A673 (cell line): ENCODE results near the gene GIMAP1. TPM values are rescaled to one million over a fixed set of nuclear protein-coding genes. Genes with fewer than 3 reads are reported as not detected.

Experiments
- BruUV-seq: library from RNA; stranded (reverse); fragments of 400-500 nt; replicated peaks from 2 replicates; lab custom pipeline; 2021; lab: Mats Ljungman, UMichigan
- CTCF ChIA-PET: fragments of 300-600 bp; sonication (Branson Sonifier 250); formaldehyde crosslinking; loops from one replicate; lab custom pipeline; 2022; ENCODE audit warnings: antibody characterized with exemption; lab: Charles Lee
- POLR2A ChIA-PET: fragments of 300-600 bp; sonication (Branson Sonifier 250); formaldehyde crosslinking; loops from one replicate; lab custom pipeline; 2022; ENCODE audit warnings: antibody characterized with exemption; ENCODE audit not compliant: low non-redundant PET; lab: Charles Lee
- DNase-seq: peaks from one replicate; pipeline ENCODE4 v3.0.0-alpha.2; 2015; ENCODE audit warnings: low spot score
- H3K27ac ChIP-seq: fragments of 200-600 bp; sonication (generic); 2 replicates; pipeline ENCODE4 v1.5.1; 2016; ENCODE audit warnings: mixed run types, low read depth, mild to moderate bottlenecking, mixed read lengths, antibody characterized with exemption, low read length; ENCODE audit not compliant: poor library complexity, severe bottlenecking
- H3K27me3 ChIP-seq: fragments of 200-600 bp; sonication (generic); replicated peaks from 2 replicates; pipeline ENCODE4 v1.6.1; 2017; ENCODE audit warnings: mixed run types, low read depth, mild to moderate bottlenecking, mixed read lengths, antibody characterized with exemption, low read length; ENCODE audit not compliant: insufficient read depth, poor library complexity
- H3K36me3 ChIP-seq: fragments of 200-600 bp; sonication (generic); 2 replicates; pipeline ENCODE4 v1.6.1; 2016; ENCODE audit warnings: mixed run types, mild to moderate bottlenecking, mixed read lengths, antibody characterized with exemption, low read length; ENCODE audit not compliant: insufficient read depth, poor library complexity, severe bottlenecking
- H3K4me1 ChIP-seq: fragments of 200-600 bp; sonication (generic); 2 replicates; pipeline ENCODE4 v1.6.1; 2017; ENCODE audit warnings: mixed run types, mild to moderate bottlenecking, mixed read lengths, antibody characterized with exemption, low read length; ENCODE audit not compliant: insufficient read depth, poor library complexity, severe bottlenecking
- H3K4me3 ChIP-seq: fragments of 200-600 bp; sonication (generic); 2 replicates; pipeline ENCODE4 v1.5.1; 2016; ENCODE audit warnings: low read depth, mixed run types, mild to moderate bottlenecking, mixed read lengths, low read length; ENCODE audit not compliant: poor library complexity, severe bottlenecking
- H3K9me3 ChIP-seq: fragments of 200-600 bp; sonication (generic); 2 replicates; pipeline ENCODE4 v1.6.1; 2016; ENCODE audit warnings: mixed run types, low read depth, mild to moderate bottlenecking, mixed read lengths, antibody characterized with exemption, low read length; ENCODE audit not compliant: poor library complexity, severe bottlenecking
- EZH2 ChIP-seq: fragments of 200-600 bp; sonication (generic); IDR thresholded peaks from 2 replicates; pipeline ENCODE4 v1.6.1; 2017; ENCODE audit warnings: borderline replicate concordance, low read depth, mild to moderate bottlenecking, mixed read lengths, antibody characterized with exemption, low read length; ENCODE audit not compliant: poor library complexity, severe bottlenecking
- intact Hi-C: fragments of 100-400 bp; cut with micrococcal nuclease; formaldehyde crosslinking; loops from one replicate; pipeline ENCODE4 v1.10.0; 2022; ENCODE audit not compliant: unreplicated experiment
- total RNA-seq: library from RNA; stranded (reverse); gene quantifications from 2 replicates; pipeline ENCODE4 v1.2.3, GENCODE V29; 2021
- TF ChIP-seq, protein P1 (sequence below): fragments of 300-800, 200-600 bp; sonication (generic); conservative IDR thresholded peaks from 2 replicates; pipeline ENCODE4 v1.5.1; 2017; ENCODE audit warnings: low read depth, mild to moderate bottlenecking, antibody characterized with exemption, low read length, moderate library complexity, mixed read lengths

The GIMAP1 gene
- total RNA-seq, 1 experiment from 2014 or later, result not detected

GRCh38 chr7:150728011-150728410, 11.6 kb downstream of the GIMAP1 start:
- intact Hi-C loops, result no loop called here
- TF ChIP-seq, protein P1, sequence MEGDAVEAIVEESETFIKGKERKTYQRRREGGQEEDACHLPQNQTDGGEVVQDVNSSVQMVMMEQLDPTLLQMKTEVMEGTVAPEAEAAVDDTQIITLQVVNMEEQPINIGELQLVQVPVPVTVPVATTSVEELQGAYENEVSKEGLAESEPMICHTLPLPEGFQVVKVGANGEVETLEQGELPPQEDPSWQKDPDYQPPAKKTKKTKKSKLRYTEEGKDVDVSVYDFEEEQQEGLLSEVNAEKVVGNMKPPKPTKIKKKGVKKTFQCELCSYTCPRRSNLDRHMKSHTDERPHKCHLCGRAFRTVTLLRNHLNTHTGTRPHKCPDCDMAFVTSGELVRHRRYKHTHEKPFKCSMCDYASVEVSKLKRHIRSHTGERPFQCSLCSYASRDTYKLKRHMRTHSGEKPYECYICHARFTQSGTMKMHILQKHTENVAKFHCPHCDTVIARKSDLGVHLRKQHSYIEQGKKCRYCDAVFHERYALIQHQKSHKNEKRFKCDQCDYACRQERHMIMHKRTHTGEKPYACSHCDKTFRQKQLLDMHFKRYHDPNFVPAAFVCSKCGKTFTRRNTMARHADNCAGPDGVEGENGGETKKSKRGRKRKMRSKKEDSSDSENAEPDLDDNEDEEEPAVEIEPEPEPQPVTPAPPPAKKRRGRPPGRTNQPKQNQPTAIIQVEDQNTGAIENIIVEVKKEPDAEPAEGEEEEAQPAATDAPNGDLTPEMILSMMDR, result no peak
- TF ChIP-seq EZH2, result no peak
- BruUV-seq, result no TSS peak
- ChIA-PET POLR2A (no interaction called here), CTCF (no interaction called here)
- H3K27me3 ChIP-seq, result peaks cover 5% of the 10 kb centered on the region
- no peak overlapping the region for H3K4me3 ChIP-seq
- no peak for DNase-seq
- no peak overlapping the region for H3K27ac ChIP-seq
- H3K36me3 ChIP-seq, result no peaks in the 10 kb centered on the region
- no peaks in the 10 kb centered on the region for H3K4me1 ChIP-seq
- peaks cover 8% of the 10 kb centered on the region for H3K9me3 ChIP-seq

DNA sequence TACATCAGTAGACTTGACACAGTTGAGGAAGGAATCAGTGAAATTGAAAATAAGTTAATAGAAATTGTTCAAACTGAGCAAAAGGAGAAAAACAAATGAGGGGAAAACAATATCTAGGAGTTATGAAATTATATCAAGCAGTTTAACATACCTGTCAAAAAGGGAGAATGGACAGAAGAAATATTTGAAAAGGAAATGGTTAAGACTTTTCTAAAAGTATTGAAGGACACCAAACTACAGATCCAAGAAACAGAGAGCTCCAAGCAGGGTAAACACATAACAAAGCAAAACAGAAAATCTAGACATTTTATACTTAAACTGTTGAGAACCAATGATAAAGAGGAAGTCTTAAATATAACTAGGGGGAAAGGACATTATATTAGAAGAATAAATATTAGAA, 12.2 kb downstream of the GIMAP1 start:
- DNase-seq, result no peak
- H3K4me1 ChIP-seq, result no peaks in the 10 kb centered on the region
- H3K9me3 ChIP-seq, result peaks cover 8% of the 10 kb centered on the region
- POLR2A ChIA-PET, result no interaction called here
- peaks cover 5% of the 10 kb centered on the region for H3K27me3 ChIP-seq
- no peak for TF ChIP-seq EZH2
- TF ChIP-seq, protein P1, result no peak
- no peak overlapping the region for H3K4me3 ChIP-seq
- CTCF ChIA-PET, result no interaction called here
- H3K36me3 ChIP-seq, result no peaks in the 10 kb centered on the region
- BruUV-seq, result no TSS peak
- no peak overlapping the region for H3K27ac ChIP-seq
- intact Hi-C loops, result no loop called here

DNA sequence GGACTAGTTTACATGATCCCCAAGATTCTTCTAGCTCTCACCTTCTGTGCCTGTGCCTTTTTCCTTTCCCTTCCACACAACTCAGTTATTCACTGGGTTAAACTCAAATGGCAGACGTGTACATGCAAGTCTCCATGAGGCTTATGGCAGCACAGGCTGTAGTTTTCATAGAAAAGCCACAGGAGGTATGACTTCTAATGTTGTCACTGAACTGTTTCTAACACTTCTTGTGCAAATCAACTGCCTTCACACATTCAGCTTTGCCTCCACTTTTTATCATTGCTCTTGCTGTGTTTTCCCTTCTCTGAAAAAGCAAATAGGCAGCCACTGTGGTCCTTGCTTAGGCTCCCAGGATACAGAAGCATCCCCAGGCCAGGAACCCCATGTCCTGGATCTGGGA, 15.5 kb downstream of the GIMAP1 start:
- Histone ChIP-seq H3K9me3 (peaks cover 8% of the 10 kb centered on the region), H3K36me3 (no peaks in the 10 kb centered on the region), H3K27ac (no peak overlapping the region), H3K4me1 (no peaks in the 10 kb centered on the region), H3K27me3 (peaks cover 5% of the 10 kb centered on the region), H3K4me3 (no peak overlapping the region)
- no peak for DNase-seq
- POLR2A ChIA-PET, result no interaction called here
- intact Hi-C loops, result no loop called here
- CTCF ChIA-PET, result no interaction called here
- TF ChIP-seq, protein P1, result no peak
- no peak for TF ChIP-seq EZH2
- no TSS peak for BruUV-seq
